Fibroblast of the aortic adventitia (primary cell): Measurements from ENCODE around the gene EXOC4. TPM values are rescaled to one million over a fixed set of nuclear protein-coding genes. Genes with fewer than 3 reads are reported as not detected.
"Not testable (repeated sequence)": the region's sequence is repeated elsewhere in the genome, so short reads cannot be mapped to it uniquely, and the experiment has no call there.

ENCODE experiments used
- DNase-seq: peaks from one replicate; pipeline ENCODE4 v3.0.0-alpha.2; 2010; ENCODE audit warnings: low read depth
- H3K4me3 ChIP-seq: 2 replicates; pipeline ENCODE4 v1.5.1; 2011; ENCODE audit warnings: low read depth, mild to moderate bottlenecking, control low read depth, low read length, moderate library complexity
- total RNA-seq: library from RNA; depleted of rRNA; stranded (reverse); fragments of >200 nt; gene quantifications from 2 replicates; pipeline ENCODE4 v1.2.3, GENCODE V29; 2012; ENCODE audit warnings: low replicate concordance
- TF ChIP-seq, protein P1 (sequence below): IDR thresholded peaks from 2 replicates; pipeline ENCODE4 v1.5.1; 2011; ENCODE audit warnings: mild to moderate bottlenecking, low read length, control low read depth, inconsistent platforms; ENCODE audit not compliant: insufficient read depth

The EXOC4 gene
- total RNA-seq = 86.2 and 105 TPM in 2 replicates

DNA sequence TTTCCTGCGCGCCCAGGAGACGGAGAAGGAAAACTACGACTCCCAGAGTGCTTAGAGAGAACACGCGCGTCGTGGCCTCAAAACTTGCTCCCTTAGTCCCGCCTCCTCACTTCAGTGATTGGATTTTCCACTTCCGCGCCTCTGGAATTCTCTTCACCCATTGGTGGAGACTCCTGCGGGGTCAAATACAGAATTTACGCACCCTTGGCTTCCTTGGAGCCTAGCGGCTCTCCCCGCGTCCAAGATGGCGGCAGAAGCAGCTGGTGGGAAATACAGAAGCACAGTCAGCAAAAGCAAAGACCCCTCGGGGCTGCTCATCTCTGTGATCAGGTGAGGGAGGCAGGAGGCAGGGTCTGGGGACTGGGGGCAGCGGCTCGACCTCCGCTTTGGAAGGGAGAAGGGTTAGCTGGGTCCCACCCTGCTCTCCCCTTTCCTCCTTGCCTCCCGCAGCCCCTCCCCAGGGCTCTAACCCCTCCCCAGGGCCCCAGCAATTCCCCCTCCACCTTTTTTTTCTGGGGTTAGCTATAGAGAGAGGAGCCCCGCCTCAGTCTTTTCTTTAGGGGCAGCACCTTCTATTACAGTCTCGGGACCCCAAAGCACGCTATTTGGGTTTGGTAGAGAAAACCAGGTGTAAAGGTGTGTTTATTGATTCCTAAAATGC is at the start of gene EXOC4:
Gene EXOC4, plus strand, starts transcription at position 221 of the 661 bp plus-strand sequence.
- peak; percentile 98 for DNase-seq
- TF ChIP-seq, protein P1, sequence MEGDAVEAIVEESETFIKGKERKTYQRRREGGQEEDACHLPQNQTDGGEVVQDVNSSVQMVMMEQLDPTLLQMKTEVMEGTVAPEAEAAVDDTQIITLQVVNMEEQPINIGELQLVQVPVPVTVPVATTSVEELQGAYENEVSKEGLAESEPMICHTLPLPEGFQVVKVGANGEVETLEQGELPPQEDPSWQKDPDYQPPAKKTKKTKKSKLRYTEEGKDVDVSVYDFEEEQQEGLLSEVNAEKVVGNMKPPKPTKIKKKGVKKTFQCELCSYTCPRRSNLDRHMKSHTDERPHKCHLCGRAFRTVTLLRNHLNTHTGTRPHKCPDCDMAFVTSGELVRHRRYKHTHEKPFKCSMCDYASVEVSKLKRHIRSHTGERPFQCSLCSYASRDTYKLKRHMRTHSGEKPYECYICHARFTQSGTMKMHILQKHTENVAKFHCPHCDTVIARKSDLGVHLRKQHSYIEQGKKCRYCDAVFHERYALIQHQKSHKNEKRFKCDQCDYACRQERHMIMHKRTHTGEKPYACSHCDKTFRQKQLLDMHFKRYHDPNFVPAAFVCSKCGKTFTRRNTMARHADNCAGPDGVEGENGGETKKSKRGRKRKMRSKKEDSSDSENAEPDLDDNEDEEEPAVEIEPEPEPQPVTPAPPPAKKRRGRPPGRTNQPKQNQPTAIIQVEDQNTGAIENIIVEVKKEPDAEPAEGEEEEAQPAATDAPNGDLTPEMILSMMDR = no peak
- H3K4me3 ChIP-seq = peak within 1 kb of the TSS; percentile 98

- H3K4me3 ChIP-seq = no peak overlapping the region
- TF ChIP-seq, protein P1 = no peak
Observed at GRCh38 chr7:133203490-133203889, 49.4 kb upstream of the EXOC4 start.

GRCh38 chr7:133207687-133208086 is 45.2 kb upstream of the EXOC4 start:
- DNase-seq = no peak
- no peak overlapping the region for H3K4me3 ChIP-seq
- TF ChIP-seq, protein P1 = no peak

More at GRCh38 chr7:133203490-133203889, 49.4 kb upstream of the EXOC4 start:
- no peak for DNase-seq

GRCh38 chr7:133210817-133211216 is 42.1 kb upstream of the EXOC4 start:
- not testable (repeated sequence) for H3K4me3 ChIP-seq

GRCh38 chr7:133213772-133214171 is 39.1 kb upstream of the EXOC4 start:
- H3K4me3 ChIP-seq, DNase-seq: not testable (repeated sequence)

More at GRCh38 chr7:133210817-133211216, 42.1 kb upstream of the EXOC4 start:
- not testable (repeated sequence) for DNase-seq

DNA sequence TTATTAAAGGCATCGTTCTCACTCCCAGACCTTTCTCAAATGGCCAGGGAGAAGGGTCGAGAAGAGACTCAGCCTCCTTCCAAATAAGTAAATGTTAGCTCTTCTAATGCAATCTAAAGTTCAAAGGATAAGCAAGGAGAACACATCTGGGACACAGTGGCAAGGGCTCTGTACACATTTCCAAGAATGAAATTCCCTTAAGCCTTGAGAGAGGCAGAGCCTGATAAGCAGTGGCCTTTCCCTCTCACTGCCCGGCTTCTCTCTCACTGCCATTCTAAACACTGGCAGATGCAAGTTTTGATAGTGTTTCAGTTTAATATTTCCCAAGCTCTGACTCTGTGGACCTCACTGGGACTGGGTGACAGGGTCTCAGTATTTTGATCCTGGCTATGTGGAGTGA is 35.1 kb upstream of the EXOC4 start:
- TF ChIP-seq, protein P1 = no peak
- DNase-seq = no peak
- H3K4me3 ChIP-seq = no peak overlapping the region

- TF ChIP-seq, protein P1 = peak; percentile 77
- peak; percentile 76 for DNase-seq
- H3K4me3 ChIP-seq = no peak overlapping the region
Observed at GRCh38 chr7:133230591-133231194, 22.2 kb upstream of the EXOC4 start.

GRCh38 chr7:133233142-133233541 is 19.7 kb upstream of the EXOC4 start:
- DNase-seq = no peak
- TF ChIP-seq, protein P1 = no peak
- no peak overlapping the region for H3K4me3 ChIP-seq
